22Rv1 (cell line): ENCODE results near the gene PER2.

Experiments used
- CTCF ChIP-seq: fragments of 450-650 bp; IDR thresholded peaks from 2 replicates; pipeline ENCODE4 v1.5.1; 2017; ENCODE audit warnings: mild to moderate bottlenecking
- ZFX ChIP-seq: fragments of 450-650 bp; IDR thresholded peaks from 2 replicates; pipeline ENCODE4 v1.6.1; 2017; ENCODE audit warnings: antibody characterized with exemption, borderline replicate concordance

GRCh38 chr2:238282861-238283738 lies 5.3 kb downstream of the PER2 start:
- TF ChIP-seq CTCF: no peak
- no peak for TF ChIP-seq ZFX
